GM12872 (cell line): ENCODE data around the gene UBR2.
A peak's percentile ranks its signal among the peaks of the same experiment; 100 is the strongest.

ENCODE experiments used
- CTCF ChIP-seq: IDR thresholded peaks from 3 replicates; pipeline ENCODE4 v1.5.1; 2011; ENCODE audit warnings: low read depth, mild to moderate bottlenecking, low read length, moderate library complexity; ENCODE audit not compliant: insufficient read depth

UBR2 gene

GRCh38 chr6:42715871-42716270 is 152.0 kb downstream of the UBR2 start:
- no peak for TF ChIP-seq CTCF

GRCh38 chr6:42720739-42721138 is 156.9 kb downstream of the UBR2 start:
- TF ChIP-seq CTCF = no peak

DNA sequence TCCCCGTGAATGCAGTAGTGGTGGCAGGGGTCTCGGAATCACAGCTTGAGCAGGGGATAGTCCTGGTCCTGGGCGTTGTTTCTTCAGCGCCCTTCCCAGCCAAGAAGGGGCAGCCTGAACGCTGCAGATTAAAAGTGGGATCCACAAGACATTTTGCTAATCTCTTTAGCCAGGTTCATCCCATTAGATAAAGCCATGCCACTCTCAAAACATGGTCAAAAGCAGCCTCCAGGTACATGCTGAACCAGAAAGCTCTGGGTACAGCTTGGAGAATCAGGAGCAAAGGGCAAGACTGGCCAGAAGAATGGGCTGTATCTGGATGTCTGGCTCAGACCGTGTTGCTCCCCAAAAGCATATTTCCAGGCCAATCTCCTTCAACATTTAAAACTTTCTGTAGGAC is 158.7 kb downstream of the UBR2 start, which contains the start of gene PRPH2:
PRPH2 (minus strand) TSS at position 101 of the 400 bp plus-strand sequence. CDS start 263 bp downstream, outside the sequence.
- TF ChIP-seq CTCF = no peak

DNA sequence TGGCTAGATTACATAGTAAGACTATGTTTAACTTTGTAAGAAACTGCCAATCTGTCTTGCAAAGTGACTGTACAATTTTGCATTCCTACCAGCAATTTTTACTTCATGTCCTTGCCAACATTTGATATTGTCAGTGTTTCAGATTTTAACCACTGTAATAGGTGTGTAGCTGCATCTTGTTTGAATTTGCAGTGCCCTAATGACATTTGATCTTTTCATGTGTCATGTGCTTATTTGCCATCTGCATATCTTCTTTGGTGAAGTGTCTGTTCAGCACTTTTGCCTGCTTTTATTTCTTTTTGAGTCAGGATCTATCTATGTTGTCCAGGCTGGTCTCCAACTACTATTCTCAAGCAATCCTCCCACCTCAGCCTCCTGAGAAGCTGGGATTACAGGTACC is 161.0 kb downstream of the UBR2 start:
- no peak for TF ChIP-seq CTCF

DNA sequence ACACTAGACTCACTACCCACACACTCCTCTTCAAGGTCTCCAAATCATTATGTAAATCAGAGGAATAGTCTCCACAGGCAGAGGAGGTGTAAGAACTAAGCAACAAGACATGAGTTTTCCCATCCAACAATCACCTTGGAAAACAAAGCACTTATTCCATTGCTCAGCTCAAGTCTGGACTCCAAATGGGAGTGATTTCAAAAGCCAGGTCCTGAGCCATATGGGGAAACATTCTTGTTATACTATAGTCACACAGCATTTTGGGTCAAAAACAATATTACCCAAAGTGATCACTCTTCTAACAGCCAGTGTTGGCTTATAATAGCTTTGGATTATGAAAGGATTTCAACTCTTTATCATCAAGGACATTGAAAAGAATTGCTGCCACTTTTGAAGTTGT is 162.2 kb downstream of the UBR2 start:
- no peak for TF ChIP-seq CTCF

- TF ChIP-seq CTCF = peak; percentile 83
These were observed 162.8 kb downstream of the UBR2 start for GRCh38 chr6:42726485-42727086.

DNA sequence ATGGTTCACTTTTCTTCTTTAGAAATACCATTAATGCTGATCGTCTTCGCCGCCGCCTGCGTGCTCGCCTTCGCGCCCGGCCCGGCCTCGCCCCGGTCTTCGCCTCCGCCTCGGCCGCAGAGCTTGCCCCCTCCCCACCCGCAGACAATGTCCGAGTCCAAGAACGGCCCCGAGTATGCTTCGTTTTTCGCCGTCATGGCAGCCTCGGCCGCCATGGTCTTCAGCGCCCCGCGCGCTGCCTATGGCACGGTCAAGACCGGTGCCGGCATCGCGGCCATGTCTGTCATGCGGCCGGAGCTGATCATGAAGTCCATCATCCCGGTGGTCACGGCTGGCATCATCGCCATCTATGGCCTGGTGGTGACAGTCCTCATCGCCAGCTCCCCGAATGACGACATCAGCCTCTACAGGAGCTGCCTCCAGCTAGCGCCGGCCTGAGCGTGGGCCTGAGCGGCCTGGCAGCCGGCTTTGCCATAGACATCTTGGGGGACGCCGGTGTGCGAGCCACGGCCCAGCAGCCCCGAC is 163.3 kb downstream of the UBR2 start:
- TF ChIP-seq CTCF = no peak
